Natural killer cell (primary cell): ENCODE measurements around the gene ABHD17A. TPM values are rescaled to one million over a fixed set of nuclear protein-coding genes. Genes with fewer than 3 reads are reported as not detected.

Experiments
- ATAC-seq, 3 donors: fragments of 150-1000 bp in 2 of 3; fragments of 200-7000 bp in 1 of 3; cut with Tn5 transposase; 1 replicate in 1 of 3; 2 replicates in 2 of 3; pipeline ENCODE4 v1.10.0; 2021; ENCODE audit warnings: mild to moderate bottlenecking in 2 of 3, moderate library complexity in 2 of 3
- DNase-seq, 2 donors: peaks; one replicate each; pipeline versions ENCODE4 v3.0.0 to v3.0.0-alpha.2; 2013 to 2021; ENCODE audit warnings: mixed read lengths in 1 of 2
- H3K27ac ChIP-seq: one replicate; pipeline ENCODE4 v1.5.1; 2013; ENCODE audit warnings: mild to moderate bottlenecking, low read length
- H3K27me3 ChIP-seq: one replicate; pipeline ENCODE4 v1.6.1; 2013; ENCODE audit warnings: low read length; ENCODE audit not compliant: control insufficient read depth, insufficient read depth
- H3K36me3 ChIP-seq: one replicate; pipeline ENCODE4 v1.6.1; 2013; ENCODE audit warnings: low read length; ENCODE audit not compliant: control insufficient read depth, insufficient read depth
- H3K4me1 ChIP-seq: one replicate; pipeline ENCODE4 v1.6.1; 2013; ENCODE audit warnings: low read length; ENCODE audit not compliant: control insufficient read depth, insufficient read depth
- H3K4me3 ChIP-seq: one replicate; pipeline ENCODE4 v1.5.1; 2013; ENCODE audit warnings: low read length
- H3K9me3 ChIP-seq: one replicate; pipeline ENCODE4 v1.6.1; 2013; ENCODE audit warnings: low read length; ENCODE audit not compliant: control insufficient read depth, insufficient read depth
- H3K27ac Mint-ChIP-seq, 2 donors: one replicate each; pipeline ENCODE4 v1.8.0; 2022; ENCODE audit warnings: mild to moderate bottlenecking in 2 of 2, mixed read lengths in 2 of 2, moderate library complexity in 1 of 2
- H3K27me3 Mint-ChIP-seq, 2 donors: one replicate each; pipeline ENCODE4 v1.8.0; 2022; ENCODE audit warnings: low read depth in 2 of 2, mixed read lengths in 2 of 2
- H3K36me3 Mint-ChIP-seq: one replicate; pipeline ENCODE4 v1.8.0; 2022; ENCODE audit warnings: mixed read lengths
- H3K4me1 Mint-ChIP-seq, 2 donors: one replicate each; pipeline ENCODE4 v1.8.0; 2022; ENCODE audit warnings: mixed read lengths in 2 of 2
- H3K4me3 Mint-ChIP-seq: one replicate; pipeline ENCODE4 v1.8.0; 2022; ENCODE audit warnings: mild to moderate bottlenecking, moderate library complexity, mixed read lengths
- H3K9me3 Mint-ChIP-seq, 2 donors: one replicate each; pipeline ENCODE4 v1.8.0; 2022; ENCODE audit warnings: mixed read lengths in 2 of 2
- WGBS: methylation state at CpG from one replicate; pipeline ENCODE4 v1.1.7; 2013; ENCODE audit warnings: missing lambda C conversion rate; ENCODE audit not compliant: insufficient coverage; 5-methylcytosine and 5-hydroxymethylcytosine counted together
- intact Hi-C: fragments of 100-400 bp; cut with micrococcal nuclease; formaldehyde crosslinking; loops from one replicate; pipeline ENCODE4 v1.14.2; 2022
- total RNA-seq, 4 donors: library from RNA; stranded (reverse); fragments of 120-200 nt in 1 of 4; gene quantifications; one replicate each; pipeline versions ENCODE4 v1.2.3 to v1.2.4, GENCODE V29; 2013 to 2022
- TF ChIP-seq, protein P1 (sequence below): fragments of 200-600 bp; IDR thresholded peaks from one replicate; pipeline ENCODE4 v1.8.0; 2022; ENCODE audit warnings: antibody characterized with exemption

Gene ABHD17A
- total RNA-seq, 3 donors from 2014 or later (not counting 1 experiment from before 2014, with no cell fraction given), result 554 to 652 (median 608) TPM

GRCh38 chr19:1848399-1849131 is 36.7 kb downstream of the ABHD17A start, which contains the start of gene REXO1:
Gene REXO1 (minus strand): TSS chr19:1848483. CDS start chr19:1848358, 125 bp downstream.
- Mint-ChIP-seq H3K4me3 (peak within 1 kb of the TSS; percentile 93), H3K4me1 (peaks cover 28 to 55% of the 10 kb centered on the region in 2 donors), H3K36me3 (no peaks in the 10 kb centered on the region), H3K27me3 (no peaks in the 10 kb centered on the region), H3K9me3 (no peaks in the 10 kb centered on the region), H3K27ac (peak within 1 kb of the TSS; percentile 89 to 90)
- Histone ChIP-seq H3K4me3 (peak within 1 kb of the TSS; percentile 82), H3K9me3 (no peaks in the 10 kb centered on the region), H3K36me3 (no peaks in the 10 kb centered on the region), H3K27me3 (no peaks in the 10 kb centered on the region), H3K27ac (peak within 1 kb of the TSS; percentile 97), H3K4me1 (peaks cover 77% of the 10 kb centered on the region)
- intact Hi-C loops, result no loop called here
- DNase-seq (peak; percentile 98), ATAC-seq (peak; percentile 76 to 94 (median 81))
- TF ChIP-seq, protein P1, sequence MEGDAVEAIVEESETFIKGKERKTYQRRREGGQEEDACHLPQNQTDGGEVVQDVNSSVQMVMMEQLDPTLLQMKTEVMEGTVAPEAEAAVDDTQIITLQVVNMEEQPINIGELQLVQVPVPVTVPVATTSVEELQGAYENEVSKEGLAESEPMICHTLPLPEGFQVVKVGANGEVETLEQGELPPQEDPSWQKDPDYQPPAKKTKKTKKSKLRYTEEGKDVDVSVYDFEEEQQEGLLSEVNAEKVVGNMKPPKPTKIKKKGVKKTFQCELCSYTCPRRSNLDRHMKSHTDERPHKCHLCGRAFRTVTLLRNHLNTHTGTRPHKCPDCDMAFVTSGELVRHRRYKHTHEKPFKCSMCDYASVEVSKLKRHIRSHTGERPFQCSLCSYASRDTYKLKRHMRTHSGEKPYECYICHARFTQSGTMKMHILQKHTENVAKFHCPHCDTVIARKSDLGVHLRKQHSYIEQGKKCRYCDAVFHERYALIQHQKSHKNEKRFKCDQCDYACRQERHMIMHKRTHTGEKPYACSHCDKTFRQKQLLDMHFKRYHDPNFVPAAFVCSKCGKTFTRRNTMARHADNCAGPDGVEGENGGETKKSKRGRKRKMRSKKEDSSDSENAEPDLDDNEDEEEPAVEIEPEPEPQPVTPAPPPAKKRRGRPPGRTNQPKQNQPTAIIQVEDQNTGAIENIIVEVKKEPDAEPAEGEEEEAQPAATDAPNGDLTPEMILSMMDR, result peak; percentile 98
- WGBS, result 3% methylated on average over 60 of the region's 60 CpGs

GRCh38 chr19:1847684-1848398 is 37.5 kb downstream of the ABHD17A start:
- ATAC-seq (peak; percentile 16 to 22 (median 19)), DNase-seq (peak; percentile 35 to 46)
- Histone ChIP-seq H3K4me3 (peak overlapping the region; percentile 82), H3K4me1 (peaks cover 71% of the 10 kb centered on the region), H3K27me3 (no peaks in the 10 kb centered on the region), H3K9me3 (no peaks in the 10 kb centered on the region), H3K27ac (peak overlapping the region; percentile 97), H3K36me3 (no peaks in the 10 kb centered on the region)
- H3K4me1 Mint-ChIP-seq, result peaks cover 23 to 52% of the 10 kb centered on the region in 2 donors
- intact Hi-C loops, result no loop called here
- under 1% methylated on average over 72 of the region's 72 CpGs for WGBS
- H3K4me3 Mint-ChIP-seq, result peak overlapping the region; percentile 93
- peak overlapping the region; percentile 89 to 90 for H3K27ac Mint-ChIP-seq
- H3K36me3 Mint-ChIP-seq, result no peaks in the 10 kb centered on the region
- no peaks in the 10 kb centered on the region for H3K9me3 Mint-ChIP-seq
- TF ChIP-seq, protein P1, result no peak
- no peaks in the 10 kb centered on the region for H3K27me3 Mint-ChIP-seq

- no peaks in the 10 kb centered on the region for H3K27me3 Mint-ChIP-seq
Measured at GRCh38 chr19:1847348-1847683, 38.0 kb downstream of the ABHD17A start.

More at GRCh38 chr19:1847348-1847683, 38.0 kb downstream of the ABHD17A start:
- Histone ChIP-seq H3K4me3 (peak overlapping the region; percentile 82), H3K9me3 (no peaks in the 10 kb centered on the region), H3K27ac (no peak overlapping the region), H3K36me3 (no peaks in the 10 kb centered on the region), H3K4me1 (peaks cover 71% of the 10 kb centered on the region), H3K27me3 (no peaks in the 10 kb centered on the region)
- intact Hi-C loops, result no loop called here
- peak overlapping the region; percentile 89 to 90 for H3K27ac Mint-ChIP-seq
- ATAC-seq (no peak), DNase-seq (no peak)
- no peaks in the 10 kb centered on the region for H3K9me3 Mint-ChIP-seq
- H3K4me3 Mint-ChIP-seq, result peak overlapping the region; percentile 93
- WGBS, result 11% methylated on average over 12 of the region's 12 CpGs
- peaks cover 29 to 57% of the 10 kb centered on the region in 2 donors for H3K4me1 Mint-ChIP-seq
- TF ChIP-seq, protein P1, result no peak
- no peaks in the 10 kb centered on the region for H3K36me3 Mint-ChIP-seq
